ELR (cell line): ENCODE measurements around the gene DNMT3L.
"Not testable (repeated sequence)": the region's sequence is repeated elsewhere in the genome, so short reads cannot be mapped to it uniquely, and the experiment has no call there.

Experiments
- DNase-seq: peaks from one replicate; pipeline ENCODE4 v3.0.0-alpha.2; 2015; ENCODE audit warnings: low read depth

Gene DNMT3L

DNA sequence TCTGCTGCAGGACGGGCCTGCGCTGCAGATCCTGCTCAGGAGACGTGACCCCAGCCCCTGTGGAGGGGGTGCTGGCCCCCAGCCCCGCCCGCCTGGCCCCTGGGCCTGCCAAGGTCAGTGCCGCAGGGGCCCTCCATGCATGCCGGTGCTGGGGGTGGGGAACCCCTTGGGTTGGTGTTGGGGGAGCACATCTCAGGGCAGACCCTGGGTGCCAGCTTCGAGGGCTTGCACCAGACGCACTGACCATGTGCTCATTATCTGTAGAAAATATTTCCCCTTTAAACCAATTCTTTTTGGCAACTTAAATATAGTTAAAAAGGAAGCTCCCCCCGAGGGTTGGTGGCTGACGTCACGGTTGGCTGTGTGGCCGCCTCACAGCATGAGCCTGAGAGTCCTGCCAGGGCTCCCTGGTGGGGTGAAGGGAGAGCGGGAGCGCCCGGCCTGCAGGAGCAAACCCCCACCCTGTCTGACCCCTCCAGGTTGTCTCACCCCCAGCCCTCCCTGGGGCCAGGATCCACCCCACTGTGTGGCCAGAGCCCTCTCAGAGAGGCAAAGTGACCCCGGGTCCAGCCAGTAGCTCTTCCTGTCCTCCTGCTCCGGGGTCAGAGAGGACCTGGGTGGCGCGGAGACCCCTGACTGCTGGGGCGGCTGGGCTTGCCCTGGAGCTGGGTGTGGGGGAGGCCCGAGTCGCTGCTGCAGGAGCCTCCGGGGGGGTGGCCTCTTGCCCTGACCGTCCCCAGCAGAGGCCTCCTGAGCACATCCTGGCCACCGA, 32.9 kb upstream of the DNMT3L start:
- peak; percentile 40 for DNase-seq

DNA sequence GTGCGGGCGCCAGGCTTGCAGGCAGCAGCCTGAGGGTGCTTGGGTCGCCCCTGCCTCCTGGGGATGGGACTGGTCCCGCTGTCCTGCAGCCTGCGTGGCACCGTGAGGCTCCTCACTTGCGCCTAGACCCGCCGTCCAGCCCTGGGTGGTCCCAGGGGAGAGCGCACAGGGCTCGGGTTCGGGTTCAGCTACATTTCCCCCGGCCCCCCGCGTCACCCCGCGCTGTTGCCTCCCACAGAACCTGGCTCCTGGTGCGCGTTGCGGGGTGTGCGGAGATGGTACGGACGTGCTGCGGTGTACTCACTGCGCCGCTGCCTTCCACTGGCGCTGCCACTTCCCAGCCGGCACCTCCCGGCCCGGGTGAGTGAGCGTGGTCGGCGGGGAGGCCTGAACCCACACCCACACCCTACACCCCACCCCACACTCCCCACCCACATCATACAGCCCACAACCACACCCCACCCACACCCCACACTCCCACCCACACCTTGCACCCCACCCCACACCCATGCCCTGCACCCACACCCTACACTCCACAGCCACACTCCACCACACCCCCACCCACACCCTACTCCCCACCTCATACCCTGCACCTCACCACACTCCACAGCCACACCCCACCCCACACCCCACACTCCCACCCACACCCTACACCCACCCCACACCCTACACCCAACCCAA, 32.0 kb upstream of the DNMT3L start:
- DNase-seq = no peak

DNA sequence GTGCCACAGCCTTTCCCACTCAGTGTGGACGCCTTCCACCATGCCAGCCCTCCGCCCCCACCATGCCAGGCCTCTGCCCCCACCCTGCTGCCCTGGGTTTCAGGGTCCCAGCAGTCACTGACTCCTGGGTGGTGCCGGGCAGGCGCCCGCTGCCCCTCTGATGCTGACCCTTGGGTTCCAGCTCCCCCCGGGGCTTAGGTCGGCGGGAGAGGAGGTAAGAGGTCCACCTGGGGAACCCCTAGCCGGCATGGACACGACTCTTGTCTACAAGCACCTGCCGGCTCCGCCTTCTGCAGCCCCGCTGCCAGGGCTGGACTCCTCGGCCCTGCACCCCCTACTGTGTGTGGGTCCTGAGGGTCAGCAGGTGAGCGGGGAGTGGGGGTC, 31.1 kb upstream of the DNMT3L start:
- DNase-seq = no peak

DNA sequence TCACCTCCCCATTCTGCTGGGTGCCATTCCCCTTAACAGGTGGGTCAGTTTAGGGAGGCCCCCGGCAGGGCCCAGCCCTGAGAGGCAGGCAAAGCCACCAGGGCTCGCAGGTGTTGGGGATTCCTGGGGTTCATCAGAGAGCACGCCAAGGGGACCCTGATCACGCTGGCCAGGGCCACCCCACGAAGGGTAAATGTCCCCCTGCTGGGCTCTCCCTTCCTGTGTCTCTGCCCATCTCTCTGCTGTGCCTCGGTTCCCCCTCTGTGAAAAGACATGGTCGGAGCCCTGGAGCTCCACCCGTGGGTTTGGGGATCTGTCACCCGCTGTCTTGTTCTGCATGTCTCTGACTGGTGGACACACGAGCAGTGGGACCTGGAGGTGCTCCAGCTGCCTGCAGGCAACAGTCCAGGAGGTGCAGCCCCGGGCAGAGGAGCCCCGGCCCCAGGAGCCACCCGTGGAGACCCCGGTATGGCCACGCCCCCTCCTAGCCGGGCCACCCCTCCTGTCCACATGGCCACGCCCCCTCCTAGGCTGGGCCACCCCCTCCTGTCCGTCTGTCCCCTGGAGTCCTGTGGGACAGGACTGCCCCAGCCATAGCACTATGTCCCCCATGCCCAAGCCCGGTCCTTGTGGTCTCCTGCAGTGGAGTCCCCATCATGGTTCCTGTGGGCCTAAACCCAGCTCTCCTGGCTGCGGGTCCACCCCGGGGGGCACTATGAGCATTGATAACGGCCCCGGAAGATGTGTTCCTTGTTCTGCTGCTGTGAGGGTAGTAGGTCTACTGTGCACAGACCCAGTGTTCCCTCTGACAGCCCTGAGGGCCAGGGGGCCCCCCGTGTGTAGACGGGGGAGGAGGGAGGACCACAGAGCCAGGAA, 30.5 kb upstream of the DNMT3L start:
- DNase-seq = no peak

DNA sequence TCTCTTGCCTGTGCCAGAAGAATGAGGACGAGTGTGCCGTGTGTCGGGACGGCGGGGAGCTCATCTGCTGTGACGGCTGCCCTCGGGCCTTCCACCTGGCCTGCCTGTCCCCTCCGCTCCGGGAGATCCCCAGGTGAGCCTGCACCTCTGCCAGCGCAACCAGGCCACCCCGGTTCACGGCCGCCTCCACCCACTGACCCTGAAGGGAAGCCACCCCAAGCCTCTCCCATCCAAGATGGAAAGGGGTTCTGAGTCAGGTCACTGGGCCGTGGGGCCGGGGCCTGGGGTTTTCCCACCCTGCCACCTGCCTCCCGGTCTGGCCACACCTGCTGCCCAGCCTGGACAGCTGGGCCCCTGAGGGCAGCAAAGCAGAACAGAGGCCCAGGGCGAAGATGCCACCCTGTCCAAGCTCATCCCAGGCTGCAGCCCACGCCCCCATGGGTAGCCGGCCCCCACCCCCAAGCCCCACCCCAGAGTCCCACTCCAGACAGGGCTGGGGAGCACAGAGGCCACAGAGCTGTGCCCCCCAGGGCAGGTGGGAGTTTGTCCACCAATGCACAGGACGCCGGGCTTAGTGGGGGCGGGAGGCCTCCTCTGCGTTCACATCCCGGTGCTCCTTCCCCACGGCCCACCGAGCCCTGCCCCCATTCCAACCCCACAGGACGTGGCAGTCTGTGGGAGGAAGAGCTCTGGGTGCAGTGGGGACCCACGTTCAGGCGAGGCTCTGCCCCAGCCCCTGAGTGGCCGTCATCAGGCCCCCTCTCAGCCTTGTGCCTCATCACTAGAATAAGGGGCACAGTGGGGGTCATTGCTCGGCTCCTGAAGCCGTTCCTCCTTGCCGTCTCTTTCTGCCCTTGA, 29.6 kb upstream of the DNMT3L start:
- DNase-seq = no peak

DNA sequence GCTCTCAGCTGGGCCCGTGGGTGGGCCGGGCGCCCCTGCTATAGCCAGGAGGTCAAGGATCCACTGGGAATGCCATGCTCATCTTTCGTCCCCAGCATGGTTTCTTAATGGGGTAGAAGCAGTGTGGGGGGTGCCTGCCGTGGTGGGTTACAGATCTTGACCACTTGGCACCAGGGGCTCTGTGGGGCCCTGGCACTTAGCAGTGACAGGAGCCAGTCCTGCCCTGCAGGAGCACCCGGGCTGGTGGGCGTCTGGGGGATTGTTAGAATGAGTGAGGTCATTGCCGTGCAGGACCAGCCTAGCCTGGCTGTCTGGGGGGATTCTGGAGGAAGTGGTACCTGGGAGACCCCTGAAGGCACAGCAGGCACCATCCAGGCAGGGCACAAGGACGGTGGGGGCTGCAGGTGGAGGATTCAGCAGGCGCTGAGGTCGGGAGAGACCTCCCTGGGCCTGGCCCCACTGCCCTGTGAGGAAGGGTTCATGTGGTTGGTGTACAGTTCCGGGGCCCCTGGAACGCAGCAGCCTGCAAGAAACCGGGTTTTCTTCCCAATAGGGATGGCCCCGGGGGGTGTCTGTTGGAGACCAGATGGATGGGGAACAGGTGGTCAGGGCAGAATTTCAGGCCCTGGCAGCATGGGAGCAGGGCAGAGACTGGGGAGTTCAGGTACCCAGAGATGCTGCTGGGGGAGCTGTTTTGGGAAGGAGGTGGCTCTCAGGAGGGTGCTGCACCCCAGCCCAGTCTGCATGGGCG, 28.8 kb upstream of the DNMT3L start:
- no peak for DNase-seq

DNA sequence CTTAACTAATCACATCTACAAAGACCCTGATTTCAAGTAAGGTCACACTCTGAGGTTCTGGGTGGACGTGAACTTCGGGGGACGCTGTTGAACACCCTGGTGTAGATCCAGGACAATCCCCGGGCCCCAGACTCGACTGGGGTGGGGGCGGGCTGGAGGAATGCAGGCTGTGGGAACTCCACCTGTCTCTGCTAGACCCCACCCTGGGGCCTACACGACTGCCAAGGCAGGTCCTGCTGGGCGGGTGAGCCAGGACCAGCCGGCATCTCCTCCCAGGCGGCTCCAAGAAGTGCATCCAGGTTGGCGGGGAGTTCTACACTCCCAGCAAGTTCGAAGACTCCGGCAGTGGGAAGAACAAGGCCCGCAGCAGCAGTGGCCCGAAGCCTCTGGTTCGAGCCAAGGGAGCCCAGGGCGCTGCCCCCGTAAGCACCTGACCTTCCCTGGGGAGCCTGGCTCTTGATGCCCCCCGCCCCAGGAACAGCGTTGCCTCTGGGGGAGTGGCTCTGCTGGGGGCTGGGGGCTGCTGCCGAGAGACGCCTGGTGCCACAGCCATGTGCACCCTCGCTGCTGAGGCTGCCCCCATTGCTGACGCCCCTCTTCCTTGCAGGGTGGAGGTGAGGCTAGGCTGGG, 27.8 kb upstream of the DNMT3L start:
- DNase-seq = no peak

DNA sequence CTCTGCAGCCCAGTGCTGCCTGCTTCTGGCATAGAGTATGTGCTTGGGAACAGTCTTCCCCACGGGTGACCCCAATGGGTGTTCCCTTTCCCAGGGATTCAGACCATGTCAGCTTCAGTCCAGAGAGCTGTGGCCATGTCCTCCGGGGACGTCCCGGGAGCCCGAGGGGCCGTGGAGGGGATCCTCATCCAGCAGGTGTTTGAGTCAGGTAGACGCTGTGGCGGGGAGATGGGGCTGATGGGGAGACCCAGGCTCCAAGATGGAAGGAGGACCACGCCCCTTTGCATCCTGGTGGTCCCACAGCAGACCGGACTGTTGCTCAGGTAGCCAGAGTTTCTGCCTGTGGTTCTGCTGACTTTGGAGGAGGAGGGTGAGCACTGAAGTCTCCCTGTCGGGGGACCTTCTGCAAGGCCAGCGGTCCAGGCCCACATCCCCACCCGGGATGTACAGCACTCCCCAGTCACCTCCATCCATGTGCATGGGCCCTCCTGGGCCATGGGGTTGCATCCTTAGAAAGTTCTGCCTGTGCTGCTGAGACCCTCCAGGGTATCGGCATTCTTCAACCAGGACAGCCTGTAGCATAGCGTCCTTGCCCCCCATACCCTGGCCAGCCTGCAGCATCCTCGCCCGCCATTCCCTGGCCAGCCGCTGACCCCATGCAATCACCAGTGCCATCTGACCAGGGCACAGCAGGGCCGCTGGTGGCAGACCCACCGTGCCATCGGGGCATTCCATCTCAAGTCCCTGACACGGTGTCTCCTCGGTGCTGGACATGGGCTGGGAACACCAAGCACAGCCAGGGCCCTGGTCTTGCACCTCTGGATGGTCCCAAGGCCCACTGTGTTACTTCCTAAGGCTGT, 26.8 kb upstream of the DNMT3L start:
- no peak for DNase-seq

DNA sequence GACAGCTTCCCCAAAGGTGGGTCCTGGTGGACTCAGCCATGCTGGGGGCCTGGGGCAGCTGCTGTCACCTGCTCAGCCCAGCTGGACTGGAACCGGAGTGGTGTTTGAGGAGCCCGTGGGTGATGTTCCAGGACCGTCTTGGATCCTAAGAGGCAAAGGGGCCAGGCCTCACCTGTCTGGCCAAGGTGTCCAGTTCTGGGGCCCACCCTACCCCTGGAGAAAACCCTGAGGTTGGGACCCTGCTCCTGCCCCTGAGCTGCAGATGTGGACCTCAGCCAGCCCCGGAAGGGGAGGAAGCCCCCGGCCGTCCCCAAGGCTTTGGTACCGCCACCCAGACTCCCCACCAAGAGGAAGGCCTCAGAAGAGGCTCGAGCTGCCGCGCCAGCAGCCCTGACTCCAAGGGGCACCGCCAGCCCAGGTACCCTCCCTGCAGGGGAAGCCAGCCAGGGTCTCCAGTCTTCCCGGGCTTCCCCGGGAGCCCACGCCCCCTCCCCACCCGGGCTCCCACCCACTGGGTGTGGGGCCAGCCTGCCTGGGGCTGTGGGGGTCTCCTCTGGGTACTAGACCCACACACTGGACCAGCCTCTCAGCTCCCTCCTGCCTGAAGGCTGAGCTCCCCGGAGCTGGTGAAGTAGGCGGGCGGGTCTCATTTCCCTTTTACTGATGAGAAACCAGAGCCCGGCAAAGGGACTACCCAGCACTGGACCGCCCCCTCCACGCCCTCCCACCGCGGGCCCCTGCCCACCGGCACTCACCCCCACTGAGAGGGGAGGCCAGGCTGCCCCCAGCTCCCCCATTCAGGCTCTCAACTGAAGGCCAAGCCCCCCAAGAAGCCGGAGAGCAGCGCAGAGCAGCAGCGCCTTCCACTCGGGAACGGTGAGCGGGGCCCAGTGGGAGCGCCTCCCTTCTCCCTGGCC, 25.3 kb upstream of the DNMT3L start:
- no peak for DNase-seq

DNA sequence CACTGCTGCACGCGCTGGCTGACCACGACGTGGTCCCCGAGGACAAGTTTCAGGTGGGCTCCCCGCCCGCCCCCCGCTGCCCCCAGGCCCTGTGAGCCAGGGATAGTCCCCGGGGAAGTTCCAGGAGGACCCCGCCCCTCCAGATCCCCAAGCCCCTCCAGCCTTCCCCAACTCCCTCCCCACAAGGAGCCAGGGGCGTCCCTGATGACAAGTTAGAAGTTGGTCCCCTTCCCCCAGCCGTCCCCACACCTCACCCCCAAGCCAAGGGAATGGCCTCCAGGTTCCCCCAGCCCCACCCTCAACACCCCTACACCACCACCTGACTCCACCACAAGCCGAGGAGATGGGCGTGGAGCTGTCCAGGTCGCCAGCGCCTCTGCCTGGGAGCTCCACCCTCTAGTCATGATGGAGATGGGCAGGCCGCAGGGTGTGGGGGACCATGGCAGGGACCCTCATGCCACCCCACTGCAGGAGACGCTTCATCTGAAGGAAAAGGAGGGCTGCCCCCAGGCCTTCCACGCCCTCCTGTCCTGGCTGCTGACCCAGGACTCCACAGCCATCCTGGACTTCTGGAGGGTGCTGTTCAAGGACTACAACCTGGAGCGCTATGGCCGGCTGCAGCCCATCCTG, 24.5 kb upstream of the DNMT3L start:
- no peak for DNase-seq

DNA sequence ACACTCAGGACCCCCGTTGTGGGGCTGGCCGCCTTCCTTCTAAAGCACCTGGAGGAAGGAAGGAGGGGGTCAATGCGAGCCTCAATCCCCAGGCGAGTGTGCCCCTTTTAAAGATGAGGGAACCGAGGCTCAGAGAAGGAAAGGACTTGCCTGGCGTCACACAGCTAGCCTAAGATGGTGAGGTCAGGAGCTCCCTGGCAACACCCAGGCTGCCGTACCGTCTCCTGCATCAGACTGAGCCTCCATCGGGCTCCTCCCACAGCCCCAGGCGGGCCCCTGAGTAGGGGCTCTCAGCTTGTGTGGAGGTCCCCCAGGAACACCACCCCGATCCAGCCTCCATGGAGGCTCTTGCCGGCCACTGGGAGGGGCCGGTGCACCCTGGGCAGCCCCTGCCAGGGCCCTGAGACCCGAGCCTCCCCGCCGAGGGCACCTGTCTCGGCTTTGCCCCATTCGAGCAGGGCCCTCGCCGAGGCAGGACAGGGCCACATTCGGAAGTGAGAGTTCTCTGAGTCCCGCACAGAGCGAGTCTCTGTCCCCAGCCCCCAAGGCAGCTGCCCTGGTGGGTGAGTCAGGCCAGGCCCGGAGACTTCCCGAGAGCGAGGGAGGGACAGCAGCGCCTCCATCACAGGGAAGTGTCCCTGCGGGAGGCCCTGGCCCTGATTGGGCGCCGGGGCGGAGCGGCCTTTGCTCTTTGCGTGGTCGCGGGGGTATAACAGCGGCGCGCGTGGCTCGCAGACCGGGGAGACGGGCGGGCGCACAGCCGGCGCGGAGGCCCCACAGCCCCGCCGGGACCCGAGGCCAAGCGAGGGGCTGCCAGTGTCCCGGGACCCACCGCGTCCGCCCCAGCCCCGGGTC, 23.7 kb upstream of the DNMT3L start, which contains the start of gene AIRE:
Gene AIRE, plus strand, starts transcription at position 739 of the 855 bp plus-strand sequence. CDS start 131 bp downstream, outside the sequence.
- DNase-seq = peak; percentile 54

DNA sequence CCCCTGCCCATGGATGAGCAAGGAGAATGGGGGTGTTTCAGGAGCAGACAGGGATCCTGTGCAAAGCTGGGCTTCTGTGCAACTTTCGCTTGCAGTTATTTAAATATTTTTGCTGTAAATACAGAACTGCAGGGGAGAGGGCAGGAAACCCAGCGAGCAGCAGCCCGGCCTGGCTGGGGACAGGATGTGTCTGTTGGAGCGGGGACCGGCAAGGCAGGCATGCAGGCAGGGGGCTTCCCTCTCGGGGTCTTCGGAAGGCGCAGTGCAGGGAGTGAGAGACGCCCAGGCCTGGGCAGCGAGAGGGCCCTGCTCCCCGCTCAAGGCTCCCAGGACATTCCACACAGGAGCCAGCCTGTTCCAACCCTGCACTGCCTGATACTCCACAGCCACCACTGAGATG, 22.3 kb upstream of the DNMT3L start:
- DNase-seq = no peak

DNA sequence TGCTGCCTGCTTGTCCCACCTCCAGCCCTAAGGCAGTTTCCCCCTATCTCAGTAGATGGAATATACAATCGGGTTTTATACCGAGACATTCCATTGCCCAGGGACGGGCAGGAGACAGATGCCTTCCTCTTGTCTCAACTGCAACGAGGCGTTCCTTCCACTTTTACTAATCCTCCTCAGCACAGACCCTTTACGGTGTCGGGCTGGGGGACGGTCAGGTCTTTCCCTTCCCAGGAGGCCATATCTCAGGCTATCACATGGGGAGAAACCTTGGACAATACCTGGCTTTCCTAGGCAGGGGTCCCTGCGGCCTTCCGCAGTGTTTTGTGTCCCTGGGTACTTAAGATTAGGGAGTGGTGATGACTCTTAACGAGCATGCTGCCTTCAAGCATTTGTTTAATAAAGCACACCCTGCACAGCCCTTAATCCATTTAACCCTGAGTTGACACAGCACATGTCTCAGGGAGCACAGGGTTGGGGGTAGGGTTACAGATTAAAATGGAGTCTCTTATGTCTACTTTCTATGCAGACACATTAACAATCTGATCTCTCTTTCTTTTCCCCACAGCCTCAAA, 21.6 kb upstream of the DNMT3L start:
- DNase-seq = not testable (repeated sequence)

DNA sequence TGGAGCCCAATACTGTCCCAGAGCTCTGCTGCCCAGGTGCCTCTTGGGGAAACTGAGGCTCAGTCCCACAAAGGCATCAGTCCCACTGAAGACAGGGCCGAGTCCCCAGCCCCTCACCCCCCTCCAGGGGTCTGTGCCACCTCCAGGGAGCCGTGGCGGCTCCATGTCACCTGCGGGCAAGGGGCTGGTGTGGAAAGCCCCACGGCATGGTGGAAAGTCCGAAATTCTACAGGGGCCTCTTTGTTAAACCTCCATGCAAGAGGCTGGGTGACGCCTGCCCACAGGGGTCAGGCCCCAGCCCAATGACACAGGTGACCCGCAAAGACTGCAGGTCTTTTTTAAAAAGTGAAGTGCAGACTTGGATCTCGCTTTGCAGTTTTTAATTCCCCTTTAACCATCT, 20.7 kb upstream of the DNMT3L start:
- DNase-seq = no peak

DNA sequence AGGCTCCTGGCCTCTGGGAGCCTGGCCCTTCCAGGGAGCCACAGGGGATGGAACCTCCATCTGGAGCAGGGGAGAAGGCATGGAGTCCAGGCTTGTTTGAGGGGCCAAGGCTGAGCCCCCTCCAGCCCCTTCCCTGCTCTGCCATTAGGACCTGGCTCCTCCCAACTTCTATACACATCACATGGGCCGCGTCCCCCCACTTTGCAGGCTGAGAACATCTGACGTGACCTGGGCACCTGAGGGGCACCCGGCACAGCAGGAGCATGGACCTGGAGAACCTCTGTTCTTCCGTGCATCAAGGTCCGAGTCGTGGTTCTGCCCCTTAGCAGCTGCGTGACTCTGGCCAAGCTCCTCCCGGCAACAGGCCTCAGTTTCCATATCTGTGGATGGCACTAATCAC, 20.1 kb upstream of the DNMT3L start:
- DNase-seq = no peak
